ENCODE measurements around the gene ACVR1.
A peak's percentile ranks its signal among the peaks of the same experiment; 100 is the strongest.

ACVR1 gene

DNA sequence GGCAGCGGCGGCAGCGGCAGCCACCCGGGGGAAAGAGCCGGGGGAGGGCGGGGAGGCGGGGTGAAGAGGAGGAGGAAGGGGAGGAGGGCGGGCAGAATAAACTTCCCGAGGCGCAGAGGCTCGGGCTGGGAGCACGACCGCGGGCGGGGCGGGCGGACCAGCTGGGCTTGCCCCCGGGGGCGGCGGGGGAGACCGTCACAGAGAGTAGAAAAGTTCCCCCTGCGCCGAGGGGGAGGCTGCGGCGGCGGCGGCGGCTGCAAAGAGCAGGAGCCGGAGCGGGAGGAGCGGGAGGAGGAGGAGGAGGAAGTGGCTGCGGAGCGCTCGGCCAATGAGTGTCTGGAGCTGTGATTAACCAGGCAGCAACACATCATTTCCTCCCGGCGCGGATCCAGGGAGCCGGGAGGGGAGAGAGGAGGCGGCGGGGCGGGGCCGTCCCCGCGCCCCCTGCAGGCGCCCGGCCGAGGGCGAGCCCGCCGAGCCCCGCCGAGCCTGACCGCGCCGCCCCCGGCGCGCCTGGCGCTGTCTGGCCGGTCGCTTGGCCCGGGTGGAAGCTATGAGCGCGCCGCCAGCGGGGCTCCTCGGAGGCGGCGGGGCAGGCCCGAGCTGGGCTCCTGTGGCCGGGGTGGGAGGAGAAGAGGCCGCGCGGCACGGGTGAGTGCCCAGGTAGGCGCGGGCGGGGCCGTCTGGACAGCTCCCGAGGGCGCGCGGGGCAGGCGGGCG is at the start of gene ACVR1:
Gene ACVR1 (minus strand): TSS at position 265 of the 720 bp plus-strand sequence. CDS start 76,837 bp downstream, outside the sequence.
- peak; percentile 22 for TF ChIP-seq CTCF (IDR thresholded peaks at IDR 0.05; ENCODE audit: extremely low read depth, missing control alignments)
- DNase-seq (ENCODE audit: low spot score), result peak; percentile 90

DNA sequence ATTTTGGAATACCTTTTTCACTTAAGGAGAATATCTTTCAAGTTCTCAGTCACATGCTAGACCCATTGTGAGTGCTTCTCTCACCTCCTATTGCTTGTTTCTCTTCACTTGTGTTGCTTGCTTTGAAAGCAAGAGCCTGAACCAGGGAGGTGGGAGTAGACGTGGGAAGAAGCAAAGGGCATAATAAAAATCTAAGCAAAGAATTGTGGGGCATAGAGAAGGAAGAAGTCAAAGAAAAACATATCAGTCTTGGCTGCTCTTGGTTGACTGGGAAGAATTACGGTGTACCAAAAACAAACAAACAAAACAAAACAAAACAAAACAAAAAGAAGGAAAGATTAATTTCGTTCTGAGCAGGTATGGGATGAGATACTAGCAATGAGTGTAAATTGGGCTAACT is 48.9 kb upstream of the ACVR1 start:
- no peak for DNase-seq (ENCODE audit: low spot score)
- no peak for TF ChIP-seq CTCF (IDR thresholded peaks at IDR 0.05; ENCODE audit: extremely low read depth, missing control alignments)

- DNase-seq (ENCODE audit: low spot score), result no peak
- no peak for TF ChIP-seq CTCF (IDR thresholded peaks at IDR 0.05; ENCODE audit: extremely low read depth, missing control alignments)
Observed at GRCh38 chr2:157923598-157924217, 47.6 kb upstream of the ACVR1 start.

DNA sequence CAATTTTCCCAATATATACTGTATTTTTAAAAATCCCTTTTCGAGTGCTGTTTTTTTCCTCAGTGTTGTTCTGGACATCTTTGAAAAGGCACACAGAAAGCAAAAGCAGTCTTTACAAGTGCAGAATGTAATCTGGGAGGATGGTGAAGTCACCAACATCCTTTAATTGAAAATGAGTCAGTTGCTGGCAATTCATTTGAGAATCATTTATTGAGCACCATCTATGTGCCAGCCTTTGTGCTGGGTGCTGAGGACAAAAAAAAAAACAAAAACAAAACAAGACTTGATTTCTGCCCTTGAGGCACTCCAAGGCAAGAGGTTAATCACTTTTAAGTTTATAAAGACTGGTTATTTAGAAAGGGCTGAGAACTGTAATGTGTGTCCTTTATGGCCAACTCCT is 46.7 kb upstream of the ACVR1 start:
- no peak for DNase-seq (ENCODE audit: low spot score)
- no peak for TF ChIP-seq CTCF (IDR thresholded peaks at IDR 0.05; ENCODE audit: extremely low read depth, missing control alignments)

- DNase-seq (ENCODE audit: low spot score), result no peak
- TF ChIP-seq CTCF (IDR thresholded peaks at IDR 0.05; ENCODE audit: extremely low read depth, missing control alignments), result no peak
Observed at GRCh38 chr2:157922336-157922735, 46.2 kb upstream of the ACVR1 start.

DNA sequence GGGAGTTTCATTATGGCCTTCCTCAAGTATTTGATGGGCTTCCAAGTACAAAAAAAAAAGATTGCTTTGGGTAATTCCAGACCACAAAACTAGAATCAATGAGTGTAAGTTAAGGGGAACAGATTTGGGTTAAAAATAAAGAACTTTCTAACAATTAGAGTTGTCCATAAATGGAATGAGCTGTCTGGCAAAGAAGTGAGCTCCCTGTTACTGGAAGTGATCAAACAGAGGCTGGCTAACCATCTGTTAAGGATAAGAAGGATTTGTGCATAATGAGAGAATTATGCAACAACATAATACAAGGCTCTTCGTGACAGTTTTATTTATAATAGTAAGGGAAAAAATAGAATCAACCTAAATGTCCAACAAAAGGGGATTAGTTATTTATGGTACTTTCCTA is 44.6 kb upstream of the ACVR1 start:
- TF ChIP-seq CTCF (IDR thresholded peaks at IDR 0.05; ENCODE audit: extremely low read depth, missing control alignments), result no peak
- DNase-seq (ENCODE audit: low spot score), result no peak

- TF ChIP-seq CTCF (IDR thresholded peaks at IDR 0.05; ENCODE audit: extremely low read depth, missing control alignments), result no peak
- DNase-seq (ENCODE audit: low spot score), result no peak
Observed at GRCh38 chr2:157919181-157919580, 43.1 kb upstream of the ACVR1 start.
